ENCODE measurements around the gene IQCE.

DNA sequence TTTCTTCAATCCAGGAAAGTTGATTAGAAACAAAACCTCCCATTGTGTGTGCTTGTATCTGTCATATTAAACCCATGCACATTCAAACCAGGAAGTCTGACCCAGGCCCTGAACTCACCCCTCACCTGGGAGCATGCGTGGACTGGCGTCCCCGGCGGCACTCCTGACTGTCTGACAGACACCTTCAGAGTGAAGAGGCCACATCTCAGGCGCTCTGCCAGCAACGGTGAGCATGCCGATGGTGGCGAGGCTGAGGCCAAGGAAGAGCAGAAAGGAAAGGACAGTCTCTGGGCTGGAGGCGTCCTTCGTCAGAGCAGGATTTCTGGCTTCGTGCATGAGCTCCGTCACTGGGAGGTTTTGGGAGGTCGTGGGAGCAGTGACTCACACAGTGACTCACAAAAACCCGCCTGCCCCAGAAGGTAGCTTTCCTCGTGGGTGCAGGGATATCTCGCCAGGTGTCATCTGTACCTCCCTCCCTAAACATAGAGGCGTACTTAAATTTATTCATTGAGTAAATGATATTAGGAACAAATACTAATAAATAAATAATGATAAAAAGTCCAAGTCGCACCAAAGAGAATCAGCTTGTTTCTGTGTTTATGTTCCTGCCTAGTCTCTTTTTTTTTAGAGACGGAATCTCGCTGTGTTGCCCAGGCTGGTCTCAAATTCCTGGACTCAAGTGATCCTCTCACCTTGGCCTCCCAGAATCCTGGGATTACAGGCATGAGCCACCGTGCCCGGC lies 13.5 kb downstream of the IQCE start:
- TF ChIP-seq, protein P1, sequence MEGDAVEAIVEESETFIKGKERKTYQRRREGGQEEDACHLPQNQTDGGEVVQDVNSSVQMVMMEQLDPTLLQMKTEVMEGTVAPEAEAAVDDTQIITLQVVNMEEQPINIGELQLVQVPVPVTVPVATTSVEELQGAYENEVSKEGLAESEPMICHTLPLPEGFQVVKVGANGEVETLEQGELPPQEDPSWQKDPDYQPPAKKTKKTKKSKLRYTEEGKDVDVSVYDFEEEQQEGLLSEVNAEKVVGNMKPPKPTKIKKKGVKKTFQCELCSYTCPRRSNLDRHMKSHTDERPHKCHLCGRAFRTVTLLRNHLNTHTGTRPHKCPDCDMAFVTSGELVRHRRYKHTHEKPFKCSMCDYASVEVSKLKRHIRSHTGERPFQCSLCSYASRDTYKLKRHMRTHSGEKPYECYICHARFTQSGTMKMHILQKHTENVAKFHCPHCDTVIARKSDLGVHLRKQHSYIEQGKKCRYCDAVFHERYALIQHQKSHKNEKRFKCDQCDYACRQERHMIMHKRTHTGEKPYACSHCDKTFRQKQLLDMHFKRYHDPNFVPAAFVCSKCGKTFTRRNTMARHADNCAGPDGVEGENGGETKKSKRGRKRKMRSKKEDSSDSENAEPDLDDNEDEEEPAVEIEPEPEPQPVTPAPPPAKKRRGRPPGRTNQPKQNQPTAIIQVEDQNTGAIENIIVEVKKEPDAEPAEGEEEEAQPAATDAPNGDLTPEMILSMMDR (IDR thresholded peaks at IDR 0.05; ENCODE audit: low read length) = no peak
- no peak for TF ChIP-seq EZH2 (IDR thresholded peaks at IDR 0.05; ENCODE audit: borderline replicate concordance, low read length)
